Measurements from ENCODE around the gene MRTFB.

Gene MRTFB

GRCh38 chr16:14113344-14113743, 42.2 kb downstream of the MRTFB start:
- Histone ChIP-seq H3K4ac (ENCODE audit: low read depth in 1 of 2, low read length in 2 of 2) (no peak overlapping the region), H3K9ac (ENCODE audit: low read length) (no peak overlapping the region), H3K4me1 (ENCODE audit: control insufficient read depth, insufficient read depth, low read depth, low read length) (peaks cover 13% of the 10 kb centered on the region), H3K14ac (ENCODE audit: low read length in 2 of 2) (no peak overlapping the region), H2BK12ac (ENCODE audit: low read length in 2 of 2) (no peak overlapping the region), H3K4me2 (ENCODE audit: low read length, poor library complexity, severe bottlenecking) (no peak overlapping the region), H2AFZ (ENCODE audit: low read depth, low read length) (no peak overlapping the region), H2BK15ac (ENCODE audit: low read depth, poor library complexity, severe bottlenecking) (no peak overlapping the region), H3K27ac (ENCODE audit: low read length, poor library complexity, severe bottlenecking) (no peak overlapping the region), H2AK5ac (ENCODE audit: low read length, severe bottlenecking) (no peak overlapping the region), H3K79me1 (replicated peaks; ENCODE audit: low read length, poor library complexity, severe bottlenecking) (peaks cover 41% of the 10 kb centered on the region), H3K4me3 (ENCODE audit: insufficient read depth in 1 of 2, low read depth in 1 of 2, low read length in 2 of 2) (no peak overlapping the region), H2BK120ac (ENCODE audit: low read depth, low read length) (no peak overlapping the region), H3K18ac (ENCODE audit: low read depth in 1 of 2, low read length in 2 of 2) (no peak overlapping the region), H3K23ac (ENCODE audit: low read length in 2 of 2) (no peak overlapping the region), H4K8ac (ENCODE audit: low read length) (no peak overlapping the region), H3K27me3 (ENCODE audit: control insufficient read depth in 1 of 2, insufficient read depth in 1 of 2, low read length in 2 of 2) (no peaks in the 10 kb centered on the region), H3K9me3 (ENCODE audit: control insufficient read depth, low read length) (no peaks in the 10 kb centered on the region), H3K36me3 (ENCODE audit: control insufficient read depth in 1 of 2, insufficient read depth in 2 of 2, low read depth in 1 of 2, low read length in 2 of 2) (peaks cover 0 to 3% of the 10 kb centered on the region in 2 experiments), H2BK5ac (ENCODE audit: low read depth, low read length, poor library complexity, severe bottlenecking) (no peak overlapping the region), H4K91ac (ENCODE audit: low read length) (no peak overlapping the region)
- whole genome bisulfite sequencing: over 99% methylated on average over 4 of the region's 4 CpGs
- DNase-seq: no peak

GRCh38 chr16:14117051-14117450, 45.9 kb downstream of the MRTFB start:
- WGBS: 91% methylated on average over 1 of the region's 1 CpG
- no peaks in the 10 kb centered on the region for H3K36me3 ChIP-seq (ENCODE audit: control insufficient read depth in 1 of 2, insufficient read depth in 2 of 2, low read depth in 1 of 2, low read length in 2 of 2)
- no peak overlapping the region for H3K23ac ChIP-seq (ENCODE audit: low read length in 2 of 2)

GRCh38 chr16:14119799-14120198, 48.7 kb downstream of the MRTFB start:
- H3K36me3 ChIP-seq (ENCODE audit: control insufficient read depth in 1 of 2, insufficient read depth in 2 of 2, low read depth in 1 of 2, low read length in 2 of 2): no peaks in the 10 kb centered on the region
- H3K4me2 ChIP-seq (ENCODE audit: low read length, poor library complexity, severe bottlenecking): no peak overlapping the region
- H3K4me1 ChIP-seq (ENCODE audit: control insufficient read depth, insufficient read depth, low read depth, low read length): no peaks in the 10 kb centered on the region
- H2BK15ac ChIP-seq (ENCODE audit: low read depth, poor library complexity, severe bottlenecking): no peak overlapping the region
- H2BK120ac ChIP-seq (ENCODE audit: low read depth, low read length): no peak overlapping the region
- H3K9me3 ChIP-seq (ENCODE audit: control insufficient read depth, low read length): no peaks in the 10 kb centered on the region
- no peak overlapping the region for H3K27ac ChIP-seq (ENCODE audit: low read length, poor library complexity, severe bottlenecking)
- H3K9ac ChIP-seq (ENCODE audit: low read length): no peak overlapping the region
- H3K18ac ChIP-seq (ENCODE audit: low read depth in 1 of 2, low read length in 2 of 2): no peak overlapping the region
- 91% methylated on average over 3 of the region's 4 CpGs for WGBS
- no peak overlapping the region for H2AK5ac ChIP-seq (ENCODE audit: low read length, severe bottlenecking)
- no peak overlapping the region for H3K4ac ChIP-seq (ENCODE audit: low read depth in 1 of 2, low read length in 2 of 2)
- DNase-seq: no peak
- H2BK12ac ChIP-seq (ENCODE audit: low read length in 2 of 2): no peak overlapping the region
- H3K14ac ChIP-seq (ENCODE audit: low read length in 2 of 2): no peak overlapping the region
- H2BK5ac ChIP-seq (ENCODE audit: low read depth, low read length, poor library complexity, severe bottlenecking): no peak overlapping the region
- H3K79me1 ChIP-seq (replicated peaks; ENCODE audit: low read length, poor library complexity, severe bottlenecking): peaks cover 28% of the 10 kb centered on the region
- H3K23ac ChIP-seq (ENCODE audit: low read length in 2 of 2): no peak overlapping the region
- H4K91ac ChIP-seq (ENCODE audit: low read length): no peak overlapping the region
- no peaks in the 10 kb centered on the region for H3K27me3 ChIP-seq (ENCODE audit: control insufficient read depth in 1 of 2, insufficient read depth in 1 of 2, low read length in 2 of 2)
- no peak overlapping the region for H2AFZ ChIP-seq (ENCODE audit: low read depth, low read length)
- H3K4me3 ChIP-seq (ENCODE audit: insufficient read depth in 1 of 2, low read depth in 1 of 2, low read length in 2 of 2): no peak overlapping the region
- H4K8ac ChIP-seq (ENCODE audit: low read length): no peak overlapping the region

More at GRCh38 chr16:14117051-14117450, 45.9 kb downstream of the MRTFB start:
- no peak overlapping the region for H3K27ac ChIP-seq (ENCODE audit: low read length, poor library complexity, severe bottlenecking)
- no peak overlapping the region for H2BK12ac ChIP-seq (ENCODE audit: low read length in 2 of 2)
- no peak overlapping the region for H3K9ac ChIP-seq (ENCODE audit: low read length)
- no peak overlapping the region for H2BK5ac ChIP-seq (ENCODE audit: low read depth, low read length, poor library complexity, severe bottlenecking)
- peaks cover 5% of the 10 kb centered on the region for H3K4me1 ChIP-seq (ENCODE audit: control insufficient read depth, insufficient read depth, low read depth, low read length)
- no peak overlapping the region for H3K4ac ChIP-seq (ENCODE audit: low read depth in 1 of 2, low read length in 2 of 2)
- no peak overlapping the region for H4K8ac ChIP-seq (ENCODE audit: low read length)
- peaks cover 35% of the 10 kb centered on the region for H3K79me1 ChIP-seq (replicated peaks; ENCODE audit: low read length, poor library complexity, severe bottlenecking)
- no peak overlapping the region for H3K4me3 ChIP-seq (ENCODE audit: insufficient read depth in 1 of 2, low read depth in 1 of 2, low read length in 2 of 2)
- H4K91ac ChIP-seq (ENCODE audit: low read length): no peak overlapping the region
- H3K18ac ChIP-seq (ENCODE audit: low read depth in 1 of 2, low read length in 2 of 2): no peak overlapping the region
- H3K14ac ChIP-seq (ENCODE audit: low read length in 2 of 2): no peak overlapping the region
- H2BK15ac ChIP-seq (ENCODE audit: low read depth, poor library complexity, severe bottlenecking): no peak overlapping the region
- H2AFZ ChIP-seq (ENCODE audit: low read depth, low read length): no peak overlapping the region
- no peak overlapping the region for H3K4me2 ChIP-seq (ENCODE audit: low read length, poor library complexity, severe bottlenecking)
- no peak overlapping the region for H2AK5ac ChIP-seq (ENCODE audit: low read length, severe bottlenecking)
- no peak for DNase-seq
- no peak overlapping the region for H2BK120ac ChIP-seq (ENCODE audit: low read depth, low read length)
- no peaks in the 10 kb centered on the region for H3K9me3 ChIP-seq (ENCODE audit: control insufficient read depth, low read length)
- no peaks in the 10 kb centered on the region for H3K27me3 ChIP-seq (ENCODE audit: control insufficient read depth in 1 of 2, insufficient read depth in 1 of 2, low read length in 2 of 2)

DNA sequence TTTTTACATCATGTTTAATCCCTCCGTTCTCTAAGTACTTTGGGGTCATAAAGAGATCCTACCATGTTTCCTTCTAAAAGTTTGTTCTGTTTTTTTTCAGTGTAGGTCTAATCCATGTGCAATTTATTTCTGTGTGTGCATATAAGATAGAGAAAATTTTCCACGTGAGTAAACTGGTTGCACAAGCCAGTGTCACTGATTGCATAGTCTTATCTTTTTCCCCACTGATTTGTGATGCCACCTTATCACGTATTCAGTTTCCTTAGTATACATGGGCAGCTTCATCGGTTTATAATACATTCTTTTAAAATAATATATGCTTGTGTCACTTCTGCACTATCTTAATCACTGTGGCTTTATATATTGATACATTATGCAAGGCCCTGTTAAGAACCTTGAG, 49.2 kb downstream of the MRTFB start:
- no peak overlapping the region for H3K18ac ChIP-seq (ENCODE audit: low read depth in 1 of 2, low read length in 2 of 2)
- H4K8ac ChIP-seq (ENCODE audit: low read length): no peak overlapping the region
- no peak overlapping the region for H2BK120ac ChIP-seq (ENCODE audit: low read depth, low read length)
- no peak overlapping the region for H3K9ac ChIP-seq (ENCODE audit: low read length)
- H3K4me2 ChIP-seq (ENCODE audit: low read length, poor library complexity, severe bottlenecking): no peak overlapping the region
- no peak overlapping the region for H3K4me3 ChIP-seq (ENCODE audit: insufficient read depth in 1 of 2, low read depth in 1 of 2, low read length in 2 of 2)
- no peak overlapping the region for H3K14ac ChIP-seq (ENCODE audit: low read length in 2 of 2)
- peaks cover 27% of the 10 kb centered on the region for H3K79me1 ChIP-seq (replicated peaks; ENCODE audit: low read length, poor library complexity, severe bottlenecking)
- H3K36me3 ChIP-seq (ENCODE audit: control insufficient read depth in 1 of 2, insufficient read depth in 2 of 2, low read depth in 1 of 2, low read length in 2 of 2): no peaks in the 10 kb centered on the region
- H3K23ac ChIP-seq (ENCODE audit: low read length in 2 of 2): no peak overlapping the region
- H2AFZ ChIP-seq (ENCODE audit: low read depth, low read length): no peak overlapping the region
- H3K4me1 ChIP-seq (ENCODE audit: control insufficient read depth, insufficient read depth, low read depth, low read length): peaks cover 2% of the 10 kb centered on the region
- no peak overlapping the region for H2AK5ac ChIP-seq (ENCODE audit: low read length, severe bottlenecking)
- no peak overlapping the region for H2BK12ac ChIP-seq (ENCODE audit: low read length in 2 of 2)
- no peak overlapping the region for H3K27ac ChIP-seq (ENCODE audit: low read length, poor library complexity, severe bottlenecking)
- WGBS: 89% methylated on average over 2 of the region's 4 CpGs
- no peak overlapping the region for H2BK5ac ChIP-seq (ENCODE audit: low read depth, low read length, poor library complexity, severe bottlenecking)
- H3K4ac ChIP-seq (ENCODE audit: low read depth in 1 of 2, low read length in 2 of 2): no peak overlapping the region
- H3K9me3 ChIP-seq (ENCODE audit: control insufficient read depth, low read length): no peaks in the 10 kb centered on the region
- no peak for DNase-seq
- H4K91ac ChIP-seq (ENCODE audit: low read length): no peak overlapping the region
- H2BK15ac ChIP-seq (ENCODE audit: low read depth, poor library complexity, severe bottlenecking): no peak overlapping the region
- no peaks in the 10 kb centered on the region for H3K27me3 ChIP-seq (ENCODE audit: control insufficient read depth in 1 of 2, insufficient read depth in 1 of 2, low read length in 2 of 2)

All from mesenchymal stem cell (in vitro differentiated cells and primary cell).